ENCODE results near the gene AMPD2. TPM values are rescaled to one million over a fixed set of nuclear protein-coding genes. Genes with fewer than 3 reads are reported as not detected.

Gene AMPD2
- total and polyA plus RNA-seq, 2 donors (not counting 3 experiments of a cell fraction or from before 2014, with no cell fraction given), result 69.4 TPM

DNA sequence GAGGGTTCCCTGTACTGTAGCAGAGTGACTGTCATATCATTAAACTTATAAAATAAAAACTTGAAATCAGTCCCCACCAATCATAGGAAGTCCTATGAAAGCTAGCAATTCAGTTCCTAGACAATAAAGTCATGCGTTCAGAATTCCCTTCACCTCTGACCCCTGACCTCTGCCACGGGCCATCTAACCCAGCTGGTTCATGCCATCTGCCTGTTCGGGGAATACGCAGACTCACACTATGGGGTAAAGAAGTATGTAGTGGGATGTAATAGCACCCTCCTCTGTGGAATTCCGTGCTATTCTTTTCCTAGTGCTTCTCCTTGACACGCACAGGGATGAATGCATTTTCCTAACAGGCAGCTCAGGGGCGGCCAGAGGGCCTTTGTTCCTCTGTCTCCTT lies 38.3 kb downstream of the AMPD2 start:
- FAIRE-seq (no peak), DNase-seq (ENCODE audit: low read depth, low spot score) (no peak)
- ChIA-PET POLR2A (no interaction called here), CTCF (interaction anchor here (1.0 to 4.3 kb wide), 5 partner anchors 18 to 327 kb away, joined by 3 to 33 read pairs (median 5); partner anchors contain the start of genes AHCYL1 and GSTM1)
- no peak overlapping the region for H3K9ac ChIP-seq (replicated peaks; ENCODE audit: extremely low read depth, insufficient read depth, low read length)
- no TSS peak for BruUV-seq (replicated peaks)
- H2AFZ ChIP-seq (ENCODE audit: low read depth, low read length), result no peak overlapping the region
- H3K27ac ChIP-seq (ENCODE audit: insufficient read depth, low read depth, low read length), result no peak overlapping the region
- dilution Hi-C loops (cut with MboI; ENCODE audit: extremely low pct_ligation_motif_present, low sequenced_read_pairs), result no loop called here
- H3K36me3 ChIP-seq (ENCODE audit: control insufficient read depth in 2 of 2, extremely low read depth in 1 of 2, insufficient read depth in 2 of 2, low read length in 2 of 2), result no peaks in the 10 kb centered on the region
- H3K27me3 ChIP-seq (ENCODE audit: control insufficient read depth in 2 of 2, insufficient read depth in 2 of 2, low read length in 2 of 2), result peaks cover 0 to 5% of the 10 kb centered on the region in 2 experiments
- intact Hi-C loops (cut with micrococcal nuclease), result no loop called here
- H3K9me1 ChIP-seq (replicated peaks; ENCODE audit: control insufficient read depth, extremely low read depth, insufficient read depth, low read length), result no peaks in the 10 kb centered on the region
- TF ChIP-seq POLR2AphosphoS5 (IDR thresholded peaks at IDR 0.05; ENCODE audit: insufficient read depth, low read depth, low read length) (no peak), MYC (IDR thresholded peaks at IDR 0.05; ENCODE audit: low read depth, low read length) (no peak), POLR2A (IDR thresholded peaks at IDR 0.05; ENCODE audit: low read depth, low read length) (no peak), JUN (IDR thresholded peaks at IDR 0.05; ENCODE audit: borderline replicate concordance, insufficient read depth, insufficient read length, low read depth) (no peak), GATA2 (IDR thresholded peaks at IDR 0.05; ENCODE audit: insufficient read depth, insufficient read length, low read depth, low read length) (no peak), EZH2 (IDR thresholded peaks at IDR 0.05; ENCODE audit: borderline replicate concordance, low read depth, low read length, severe bottlenecking) (no peak), FOS (IDR thresholded peaks at IDR 0.05; ENCODE audit: borderline replicate concordance, insufficient read depth, low read length) (no peak)
- TF ChIP-seq, protein P1, sequence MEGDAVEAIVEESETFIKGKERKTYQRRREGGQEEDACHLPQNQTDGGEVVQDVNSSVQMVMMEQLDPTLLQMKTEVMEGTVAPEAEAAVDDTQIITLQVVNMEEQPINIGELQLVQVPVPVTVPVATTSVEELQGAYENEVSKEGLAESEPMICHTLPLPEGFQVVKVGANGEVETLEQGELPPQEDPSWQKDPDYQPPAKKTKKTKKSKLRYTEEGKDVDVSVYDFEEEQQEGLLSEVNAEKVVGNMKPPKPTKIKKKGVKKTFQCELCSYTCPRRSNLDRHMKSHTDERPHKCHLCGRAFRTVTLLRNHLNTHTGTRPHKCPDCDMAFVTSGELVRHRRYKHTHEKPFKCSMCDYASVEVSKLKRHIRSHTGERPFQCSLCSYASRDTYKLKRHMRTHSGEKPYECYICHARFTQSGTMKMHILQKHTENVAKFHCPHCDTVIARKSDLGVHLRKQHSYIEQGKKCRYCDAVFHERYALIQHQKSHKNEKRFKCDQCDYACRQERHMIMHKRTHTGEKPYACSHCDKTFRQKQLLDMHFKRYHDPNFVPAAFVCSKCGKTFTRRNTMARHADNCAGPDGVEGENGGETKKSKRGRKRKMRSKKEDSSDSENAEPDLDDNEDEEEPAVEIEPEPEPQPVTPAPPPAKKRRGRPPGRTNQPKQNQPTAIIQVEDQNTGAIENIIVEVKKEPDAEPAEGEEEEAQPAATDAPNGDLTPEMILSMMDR (IDR thresholded peaks at IDR 0.05; ENCODE audit: extremely low read depth in 1 of 2, insufficient read depth in 1 of 2, low read depth in 1 of 2, low read length in 2 of 2), result no peak
- TF ChIP-seq, protein P2, sequence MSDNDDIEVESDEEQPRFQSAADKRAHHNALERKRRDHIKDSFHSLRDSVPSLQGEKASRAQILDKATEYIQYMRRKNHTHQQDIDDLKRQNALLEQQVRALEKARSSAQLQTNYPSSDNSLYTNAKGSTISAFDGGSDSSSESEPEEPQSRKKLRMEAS (IDR thresholded peaks at IDR 0.05; ENCODE audit: insufficient read depth, insufficient read length), result no peak
- no peak overlapping the region for H3K4me2 ChIP-seq (ENCODE audit: insufficient read depth, low read length)
- H3K4me3 ChIP-seq (replicated peaks in 1 of 3; ENCODE audit: insufficient read depth in 1 of 3, low read depth in 1 of 3, low read length in 3 of 3), result no peak overlapping the region
- H4K20me1 ChIP-seq (replicated peaks; ENCODE audit: control insufficient read depth, extremely low read depth, insufficient read depth, low read length), result no peaks in the 10 kb centered on the region
- no peaks in the 10 kb centered on the region for H3K79me2 ChIP-seq (ENCODE audit: control insufficient read depth, insufficient read depth, low read length)
- no peaks in the 10 kb centered on the region for H3K9me3 ChIP-seq (replicated peaks; ENCODE audit: control insufficient read depth, insufficient read depth, low read length)
- peaks cover 9% of the 10 kb centered on the region for H3K4me1 ChIP-seq (ENCODE audit: control insufficient read depth, extremely low read depth, insufficient read depth, low read length)
